H1 (cell line): ENCODE data around the gene SHISA7. TPM values are rescaled to one million over a fixed set of nuclear protein-coding genes. Genes with fewer than 3 reads are reported as not detected.

ENCODE experiments used
- CTCF ChIA-PET: fragments of 300-600 bp; sonication (Branson Sonifier 250); formaldehyde crosslinking; loops from one replicate; lab custom pipeline; 2021; ENCODE audit not compliant: partially characterized antibody; lab: Charles Lee
- POLR2A ChIA-PET: fragments of 300-600 bp; sonication (Branson Sonifier 250); formaldehyde crosslinking; loops from one replicate; lab custom pipeline; 2021; ENCODE audit warnings: inconsistent platforms; ENCODE audit not compliant: partially characterized antibody; lab: Charles Lee
- DNase-seq, 2 experiments: peaks; one replicate each; pipeline versions ENCODE4 v3.0.0 to v3.0.0-alpha.2; 2010 to 2022; ENCODE audit warnings: low spot score in 2 of 2, low read depth in 1 of 2, mixed read lengths in 1 of 2
- FAIRE-seq: peaks from 2 replicates; lab custom pipeline; 2011; peaks lifted over from hg19 to GRCh38; lab: Jason Lieb, UNC
- H2AFZ ChIP-seq: 2 replicates; pipeline ENCODE4 v1.8.1; 2012; ENCODE audit warnings: low read length, inconsistent platforms
- H2AK5ac ChIP-seq: 2 replicates; pipeline ENCODE4 v1.6.1; 2013; ENCODE audit warnings: low read depth, low read length
- H2BK120ac ChIP-seq: replicated peaks from 2 replicates; pipeline ENCODE3; 2013; ENCODE audit warnings: low read depth, low read length, inconsistent platforms
- H2BK12ac ChIP-seq: 2 replicates; pipeline ENCODE4 v1.6.1; 2013; ENCODE audit warnings: low read depth, low read length
- H2BK15ac ChIP-seq: 2 replicates; pipeline ENCODE4 v1.6.1; 2013; ENCODE audit warnings: low read length
- H2BK20ac ChIP-seq: 2 replicates; pipeline ENCODE4 v1.6.1; 2013; ENCODE audit warnings: low read length
- H2BK5ac ChIP-seq: 2 replicates; pipeline ENCODE4 v1.6.1; 2013; ENCODE audit warnings: low read depth, low read length
- H3K14ac ChIP-seq: 2 replicates; pipeline ENCODE4 v1.6.1; 2013; ENCODE audit warnings: inconsistent platforms; ENCODE audit not compliant: insufficient read length
- H3K18ac ChIP-seq: 2 replicates; pipeline ENCODE4 v1.6.1; 2013; ENCODE audit warnings: low read length; ENCODE audit errors: extremely low read depth
- H3K23ac ChIP-seq: 2 replicates; pipeline ENCODE4 v1.6.1; 2013; ENCODE audit warnings: inconsistent platforms; ENCODE audit not compliant: insufficient read length
- H3K23me2 ChIP-seq: 2 replicates; pipeline ENCODE4 v1.6.1; 2013; ENCODE audit warnings: low read depth, low read length
- H3K27ac ChIP-seq: 2 replicates; pipeline ENCODE4 v1.6.1; 2011; ENCODE audit warnings: low read depth, low read length, inconsistent platforms
- H3K27me3 ChIP-seq, 4 experiments: replicated peaks in 1 of 4; 1 replicate in 1 of 4; 2 replicates in 3 of 4; pipeline versions ENCODE4 v1.6.1 to v1.8.1; 2011 to 2013; ENCODE audit warnings: low read length in 3 of 4, mild to moderate bottlenecking in 3 of 4, inconsistent platforms in 2 of 4, mixed read lengths in 2 of 4, moderate library complexity in 1 of 4; ENCODE audit not compliant: control insufficient read depth in 3 of 4, insufficient read depth in 3 of 4; ENCODE audit errors: extremely low read depth in 1 of 4
- H3K36me3 ChIP-seq, 4 experiments: 2 replicates each; pipeline versions ENCODE4 v1.6.1 to v1.8.1; 2011 to 2013; ENCODE audit warnings: mild to moderate bottlenecking in 4 of 4, low read length in 3 of 4, moderate library complexity in 2 of 4, control low read depth in 1 of 4, inconsistent platforms in 1 of 4; ENCODE audit not compliant: insufficient read depth in 4 of 4, control insufficient read depth in 2 of 4
- H3K4ac ChIP-seq: replicated peaks from 2 replicates; pipeline ENCODE3; 2013; ENCODE audit warnings: low read length, low read depth, mixed read lengths, inconsistent platforms; ENCODE audit not compliant: insufficient read length
- H3K4me1 ChIP-seq, 4 experiments: replicated peaks in 1 of 4; 1 replicate in 1 of 4; 2 replicates in 3 of 4; pipeline versions ENCODE4 v1.6.1 to v1.8.1; 2011 to 2013; ENCODE audit warnings: low read length in 3 of 4, inconsistent platforms in 2 of 4, mixed read lengths in 1 of 4; ENCODE audit not compliant: insufficient read depth in 4 of 4, control insufficient read depth in 3 of 4
- H3K4me2 ChIP-seq, 2 experiments: 2 replicates each; pipeline versions ENCODE4 v1.6.1 to v1.8.1; 2011 to 2013; ENCODE audit warnings: low read depth in 2 of 2, low read length in 2 of 2, control low read depth in 1 of 2, inconsistent platforms in 1 of 2, mild to moderate bottlenecking in 1 of 2; ENCODE audit not compliant: insufficient read depth in 1 of 2
- H3K4me3 ChIP-seq, 4 experiments: fragments of 200-600, 300-600 bp in 1 of 4; sonication (generic), shearing (Covaris generic), sonication (Bioruptor Twin) in 1 of 4; 2 replicates each; pipeline versions ENCODE4 v1.5.1 to v1.8.1; 2011 to 2016; ENCODE audit warnings: low read length in 4 of 4, low read depth in 3 of 4, control low read depth in 2 of 4, inconsistent platforms in 2 of 4, mild to moderate bottlenecking in 2 of 4, mixed read lengths in 1 of 4, moderate library complexity in 1 of 4; ENCODE audit not compliant: insufficient read depth in 2 of 4; ENCODE audit errors: extremely low read depth in 1 of 4
- H3K56ac ChIP-seq: replicated peaks from 2 replicates; pipeline ENCODE3; 2013; ENCODE audit warnings: low read depth, mild to moderate bottlenecking, mixed read lengths, low read length, inconsistent platforms; ENCODE audit not compliant: insufficient read length
- H3K79me1 ChIP-seq: 2 replicates; pipeline ENCODE4 v1.6.1; 2013; ENCODE audit warnings: low read depth, low read length, control low read depth
- H3K79me2 ChIP-seq, 2 experiments: 2 replicates each; pipeline versions ENCODE4 v1.6.1 to v1.8.1; 2012 to 2013; ENCODE audit warnings: low read length in 2 of 2, mild to moderate bottlenecking in 2 of 2, inconsistent platforms in 1 of 2; ENCODE audit not compliant: insufficient read depth in 2 of 2, control insufficient read depth in 1 of 2
- H3K9ac ChIP-seq, 4 experiments: replicated peaks in 1 of 4; 1 replicate in 1 of 4; 2 replicates in 3 of 4; pipeline versions ENCODE4 v1.6.1 to v1.8.1; 2011 to 2013; ENCODE audit warnings: low read depth in 3 of 4, low read length in 3 of 4, control low read depth in 2 of 4, mild to moderate bottlenecking in 2 of 4, moderate library complexity in 2 of 4, inconsistent platforms in 1 of 4; ENCODE audit errors: extremely low read depth in 1 of 4
- H3K9me3 ChIP-seq, 2 experiments: 2 replicates each; pipeline versions ENCODE4 v1.6.1 to v1.8.1; 2012 to 2013; ENCODE audit warnings: mild to moderate bottlenecking in 2 of 2, moderate library complexity in 2 of 2, control low read depth in 1 of 2, inconsistent platforms in 1 of 2, low read depth in 1 of 2, low read length in 1 of 2, mixed read lengths in 1 of 2; ENCODE audit not compliant: insufficient read depth in 2 of 2
- H4K20me1 ChIP-seq, 2 experiments: replicated peaks in 1 of 2; 2 replicates each; pipeline versions ENCODE3 to v1.8.1; 2011 to 2013; ENCODE audit warnings: inconsistent platforms in 2 of 2, low read length in 2 of 2, mild to moderate bottlenecking in 1 of 2; ENCODE audit not compliant: insufficient read depth in 2 of 2, control insufficient read depth in 1 of 2
- H4K5ac ChIP-seq: 2 replicates; pipeline ENCODE4 v1.6.1; 2013; ENCODE audit warnings: low read length, low read depth, mixed read lengths, inconsistent platforms; ENCODE audit not compliant: insufficient read length
- H4K8ac ChIP-seq: 2 replicates; pipeline ENCODE4 v1.8.0; 2013; ENCODE audit warnings: mild to moderate bottlenecking, moderate library complexity, low read length, inconsistent platforms; ENCODE audit not compliant: insufficient read depth; ENCODE audit errors: extremely low read depth
- H4K91ac ChIP-seq: replicated peaks from 2 replicates; pipeline ENCODE3; 2013; ENCODE audit warnings: low read length, mixed read lengths, inconsistent platforms; ENCODE audit not compliant: insufficient read length
- ATF3 ChIP-seq: IDR thresholded peaks from 2 replicates; pipeline ENCODE4 v1.6.1; 2011; ENCODE audit warnings: low read depth, mild to moderate bottlenecking, low read length; ENCODE audit not compliant: insufficient read depth
- CTCF ChIP-seq, 3 experiments: IDR thresholded peaks; 1 replicate in 2 of 3; 2 replicates in 1 of 3; pipeline versions ENCODE4 v1.5.1 to v1.6.1; 2011; ENCODE audit warnings: low read length in 3 of 3, mild to moderate bottlenecking in 3 of 3, inconsistent platforms in 2 of 3, low read depth in 1 of 3, moderate library complexity in 1 of 3; ENCODE audit not compliant: insufficient read depth in 1 of 3; ENCODE audit errors: control extremely low read depth in 1 of 3
- HDAC6 ChIP-seq: IDR thresholded peaks from one replicate; pipeline ENCODE4 v1.7.1; 2012; ENCODE audit warnings: low read depth, mild to moderate bottlenecking, inconsistent platforms, low read length, moderate library complexity
- MAFK ChIP-seq: IDR thresholded peaks from 2 replicates; pipeline ENCODE4 v1.6.1; 2012; ENCODE audit warnings: low read depth, mild to moderate bottlenecking, improper control_type of control experiment, low read length
- POLR2AphosphoS5 ChIP-seq: IDR thresholded peaks from 2 replicates; pipeline ENCODE4 v1.6.1; 2011; ENCODE audit warnings: low read depth, low read length
- TEAD4 ChIP-seq: IDR thresholded peaks from 2 replicates; pipeline ENCODE4 v1.6.1; 2012; ENCODE audit warnings: low read depth, low read length, inconsistent platforms, mixed read lengths
- WGBS, 2 experiments: shearing (Covaris generic) in 1 of 2; methylation state at CpG; one replicate each; pipeline versions ENCODE4 v1.1.6 to v1.1.7; 2013 to 2015; ENCODE audit warnings: low lambda C conversion rate in 2 of 2, mixed read lengths in 2 of 2, inconsistent platforms in 1 of 2, low coverage in 1 of 2, missing lambda C conversion rate in 1 of 2; ENCODE audit not compliant: insufficient replicate concordance in 2 of 2, insufficient coverage in 1 of 2, insufficient read length in 1 of 2; ENCODE audit errors: extremely low coverage in 1 of 2, missing lambda C conversion rate in 1 of 2; 5-methylcytosine and 5-hydroxymethylcytosine counted together
- polyA plus RNA-seq, 7 experiments: library from polyadenylated mRNA; depleted of rRNA in 3 of 7; stranded (reverse) in 5 of 7; unstranded in 2 of 7; fragments of >200 nt in 5 of 7; fragments of 200-250 nt in 2 of 7; gene quantifications; 1 replicate in 5 of 7; 2 replicates in 1 of 7; 4 replicates in 1 of 7; pipeline versions ENCODE4 v1.2.1 to v1.2.3, GENCODE V29; 2011 to 2013; ENCODE audit warnings: missing spikeins in 2 of 7, mixed read lengths in 2 of 7
- total RNA-seq: library from RNA; stranded (reverse); fragmentation: NEBNext Ultra II Directional; extraction: Animal tissue kit (Norgen Biotek cat#: 25700); gene quantifications from 2 replicates; pipeline ENCODE4 v1.2.1, GENCODE V29; 2021

SHISA7 gene
- total and polyA plus RNA-seq, 2 of the 8 experiments (the other 6 are each of a cell fraction or from before 2014, with no cell fraction given), result 0.76 to 1.0 TPM

- Histone ChIP-seq H2BK120ac (no peak overlapping the region), H4K20me1 (peaks cover 10 to 28% of the 10 kb centered on the region in 2 experiments)
- TF ChIP-seq POLR2AphosphoS5 (no peak), ATF3 (no peak), CTCF (IDR thresholded peaks at IDR 0.05; ENCODE audit: control extremely low read depth in 1 of 3, insufficient read depth in 1 of 3, low read depth in 1 of 3, low read length in 3 of 3) (no peak), MAFK (no peak), TEAD4 (no peak), HDAC6 (no peak)
- TF ChIP-seq, all 59 proteins: peak for 0
- Histone ChIP-seq H3K36me3 (peaks cover 6 to 11% (median 8%) of the 10 kb centered on the region in 4 experiments), H4K91ac (no peak overlapping the region), H2AFZ (no peak overlapping the region), H3K27ac (no peak overlapping the region), H2BK5ac (0 out of 2 replicates have a peak overlapping the region, but pooled peaks have one; percentile 16), H4K8ac (no peak overlapping the region), H3K9me3 (no peaks in the 10 kb centered on the region), H3K23ac (no peak overlapping the region), H3K4ac (no peak overlapping the region), H2BK15ac (peak overlapping the region; percentile 81; the same call in 1 of the 2 replicates), H4K5ac (no peak overlapping the region), H3K23me2 (peaks cover 36% of the 10 kb centered on the region), H2BK12ac (no peak overlapping the region), H3K9ac (no peak overlapping the region), H2BK20ac (no peak overlapping the region), H2AK5ac (no peak overlapping the region), H3K4me1 (peaks cover 0 to 37% (median 22%) of the 10 kb centered on the region in 4 experiments; a peak in 6 of 7 replicates), H3K4me2 (peak overlapping the region in 1 of 2 experiments; percentile 95; a peak in 1 of 4 replicates), H3K4me3 (peak overlapping the region in 1 of 4 experiments; percentile 60; a peak in 1 of 8 replicates), H3K79me1 (peaks cover 14% of the 10 kb centered on the region), H3K18ac (no peak overlapping the region), H3K79me2 (peaks cover 16 to 18% of the 10 kb centered on the region in 2 experiments; a peak in 3 of 4 replicates), H3K14ac (no peak overlapping the region), H3K27me3 (peaks cover 0 to 16% (median 9%) of the 10 kb centered on the region in 4 experiments; a peak in 4 of 7 replicates), H3K56ac (no peak overlapping the region)
- DNase-seq, result no peak
- CTCF ChIA-PET, result interaction anchor here (0.7 to 3.2 kb wide), 8 partner anchors 24 to 217 kb away, joined by 3 to 37 read pairs (median 3); no protein-coding TSS in a partner anchor
- 100% methylated on average over 3 of the region's 3 CpGs; no CpG with 5 or more reads in 1 of the 2 experiments for WGBS, 2 experiments
- no peak for FAIRE-seq
- POLR2A ChIA-PET, result interaction anchor here (0.7 to 26.7 kb wide), 17 partner anchors 7 to 296 kb away, joined by 3 to 874 read pairs (median 14); partner anchors contain the start of genes IL11, KMT5C, TMEM190 and UBE2S
Observed at GRCh38 chr19:55382522-55383054, 60.5 kb downstream of the SHISA7 start.
